Measurements from ENCODE around the gene S1PR4. TPM values are rescaled to one million over a fixed set of nuclear protein-coding genes. Genes with fewer than 3 reads are reported as not detected.

Gene S1PR4
- total and polyA plus RNA-seq, 9 of the 15 experiments (the other 6 are each of a cell fraction or from before 2014, with no cell fraction given) = 0.27 TPM; not detected in 8

DNA sequence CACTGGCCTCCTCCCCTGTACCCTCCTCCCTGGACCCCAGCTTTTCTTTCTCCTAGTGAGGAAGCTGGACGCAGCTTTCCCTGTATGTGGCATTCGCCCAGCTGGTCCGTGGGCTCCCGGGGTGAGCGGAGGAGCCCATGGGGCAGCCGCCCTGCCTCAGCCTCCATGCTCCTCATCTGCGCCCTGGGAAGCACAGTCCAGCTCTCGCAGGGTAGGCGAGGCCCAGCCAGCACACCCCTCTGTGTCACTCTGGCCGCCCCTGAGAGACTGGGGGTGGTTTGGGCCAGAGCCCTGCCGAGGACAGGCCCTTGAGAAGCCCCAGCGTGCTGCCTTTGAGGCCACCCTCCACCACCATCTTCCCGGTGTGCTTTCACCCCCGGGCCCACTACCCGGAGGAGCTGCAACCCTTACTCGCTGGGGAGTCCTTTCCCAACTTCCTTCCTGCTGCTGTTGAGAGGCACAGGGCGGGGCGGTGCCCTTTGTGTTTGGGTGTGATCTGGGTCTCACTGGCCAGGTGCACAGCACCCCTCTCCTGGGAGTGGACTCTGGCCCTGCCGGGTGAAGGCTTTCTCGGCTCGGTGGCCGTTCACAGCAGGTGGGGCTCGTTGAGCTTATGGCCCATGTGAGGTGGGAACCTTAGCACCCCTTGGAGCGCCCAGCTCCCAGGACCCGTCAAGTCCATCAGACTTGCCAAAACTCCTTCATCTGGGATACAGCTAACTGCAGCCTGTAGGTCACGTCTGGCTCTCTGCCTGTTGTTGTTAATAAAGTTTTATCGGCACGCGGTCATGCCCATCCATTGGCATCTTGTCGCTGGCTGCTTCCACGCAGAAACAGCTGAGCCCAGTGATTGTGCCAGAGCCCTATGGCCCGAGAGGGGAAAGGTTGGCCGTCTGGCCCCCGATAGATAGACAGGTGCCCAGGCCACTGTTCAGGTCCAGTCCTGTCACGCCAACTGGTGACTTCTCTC lies 10.3 kb downstream of the S1PR4 start (continued):
- TF ChIP-seq, protein P1, sequence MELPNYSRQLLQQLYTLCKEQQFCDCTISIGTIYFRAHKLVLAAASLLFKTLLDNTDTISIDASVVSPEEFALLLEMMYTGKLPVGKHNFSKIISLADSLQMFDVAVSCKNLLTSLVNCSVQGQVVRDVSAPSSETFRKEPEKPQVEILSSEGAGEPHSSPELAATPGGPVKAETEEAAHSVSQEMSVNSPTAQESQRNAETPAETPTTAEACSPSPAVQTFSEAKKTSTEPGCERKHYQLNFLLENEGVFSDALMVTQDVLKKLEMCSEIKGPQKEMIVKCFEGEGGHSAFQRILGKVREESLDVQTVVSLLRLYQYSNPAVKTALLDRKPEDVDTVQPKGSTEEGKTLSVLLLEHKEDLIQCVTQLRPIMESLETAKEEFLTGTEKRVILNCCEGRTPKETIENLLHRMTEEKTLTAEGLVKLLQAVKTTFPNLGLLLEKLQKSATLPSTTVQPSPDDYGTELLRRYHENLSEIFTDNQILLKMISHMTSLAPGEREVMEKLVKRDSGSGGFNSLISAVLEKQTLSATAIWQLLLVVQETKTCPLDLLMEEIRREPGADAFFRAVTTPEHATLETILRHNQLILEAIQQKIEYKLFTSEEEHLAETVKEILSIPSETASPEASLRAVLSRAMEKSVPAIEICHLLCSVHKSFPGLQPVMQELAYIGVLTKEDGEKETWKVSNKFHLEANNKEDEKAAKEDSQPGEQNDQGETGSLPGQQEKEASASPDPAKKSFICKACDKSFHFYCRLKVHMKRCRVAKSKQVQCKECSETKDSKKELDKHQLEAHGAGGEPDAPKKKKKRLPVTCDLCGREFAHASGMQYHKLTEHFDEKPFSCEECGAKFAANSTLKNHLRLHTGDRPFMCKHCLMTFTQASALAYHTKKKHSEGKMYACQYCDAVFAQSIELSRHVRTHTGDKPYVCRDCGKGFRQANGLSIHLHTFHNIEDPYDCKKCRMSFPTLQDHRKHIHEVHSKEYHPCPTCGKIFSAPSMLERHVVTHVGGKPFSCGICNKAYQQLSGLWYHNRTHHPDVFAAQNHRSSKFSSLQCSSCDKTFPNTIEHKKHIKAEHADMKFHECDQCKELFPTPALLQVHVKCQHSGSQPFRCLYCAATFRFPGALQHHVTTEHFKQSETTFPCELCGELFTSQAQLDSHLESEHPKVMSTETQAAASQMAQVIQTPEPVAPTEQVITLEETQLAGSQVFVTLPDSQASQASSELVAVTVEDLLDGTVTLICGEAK (IDR thresholded peaks at IDR 0.05) = peak; percentile 94
- TF ChIP-seq, protein P1 (CRISPR knock-in tag; IDR thresholded peaks at IDR 0.05) = peak; percentile 96
- 0 out of 2 replicates have a peak, but pooled peaks have one; percentile 22 for TF ChIP-seq RBFOX2 (IDR thresholded peaks at IDR 0.05; ENCODE audit: low read depth, low read length)
- TF ChIP-seq ZNF561 (CRISPR knock-in tag; conservative IDR thresholded peaks at IDR 0.05) = no peak

Measured in K562 (cell line).